OCI-LY1 (cell line): ENCODE data around the gene IL36B.

Experiments
- H2AFZ ChIP-seq: fragments of 200-600 bp; sonication (generic), shearing (Covaris generic); 2 replicates; pipeline ENCODE4 v1.6.0; 2014; ENCODE audit warnings: antibody characterized with exemption, mild to moderate bottlenecking, low read length
- H3F3A ChIP-seq: fragments of 200-600 bp; sonication (generic), shearing (Covaris generic); 2 replicates; pipeline ENCODE4 v1.6.0; 2014; ENCODE audit warnings: mild to moderate bottlenecking, antibody characterized with exemption, low read length, moderate library complexity; ENCODE audit not compliant: insufficient read depth
- H3K27ac ChIP-seq: fragments of 200-600 bp; sonication (generic); 2 replicates; pipeline ENCODE4 v1.5.1; 2014; ENCODE audit warnings: low read length, mixed run types, mild to moderate bottlenecking, low read depth; ENCODE audit not compliant: poor library complexity, severe bottlenecking
- H3K27me3 ChIP-seq: fragments of 200-600 bp; sonication (generic); 2 replicates; pipeline ENCODE4 v1.6.0; 2014; ENCODE audit warnings: antibody characterized with exemption, mild to moderate bottlenecking, low read length, moderate library complexity; ENCODE audit not compliant: insufficient read depth
- H3K36me3 ChIP-seq: fragments of 200-600 bp; sonication (generic); 2 replicates; pipeline ENCODE4 v1.6.1; 2014; ENCODE audit warnings: mild to moderate bottlenecking, antibody characterized with exemption, low read length, moderate library complexity, mixed read lengths; ENCODE audit not compliant: insufficient read depth
- H3K4me1 ChIP-seq: fragments of 200-600 bp; sonication (generic); 2 replicates; pipeline ENCODE4 v1.5.1; 2014; ENCODE audit warnings: mild to moderate bottlenecking, low read length, moderate library complexity; ENCODE audit not compliant: insufficient read depth, severe bottlenecking
- H3K4me2 ChIP-seq: fragments of 200-600 bp; sonication (generic), shearing (Covaris generic); 2 replicates; pipeline ENCODE4 v1.6.1; 2014; ENCODE audit warnings: low read length
- H3K4me3 ChIP-seq: fragments of 200-600 bp; sonication (generic); 2 replicates; pipeline ENCODE4 v1.5.1; 2014; ENCODE audit warnings: low read length, low read depth, mild to moderate bottlenecking, mixed read lengths; ENCODE audit not compliant: poor library complexity, severe bottlenecking
- H3K79me2 ChIP-seq: fragments of 200-600 bp; shearing (Covaris generic); 2 replicates; pipeline ENCODE4 v1.6.1; 2016; ENCODE audit warnings: mixed run types, low read length, mixed read lengths; ENCODE audit not compliant: insufficient read depth
- H3K9ac ChIP-seq: fragments of 200-600 bp; sonication (generic), shearing (Covaris generic); 2 replicates; pipeline ENCODE4 v1.6.1; 2014; ENCODE audit warnings: mild to moderate bottlenecking, low read length, mixed read lengths
- H3K9me2 ChIP-seq: fragments of 200-600 bp; sonication (generic), shearing (Covaris generic); 2 replicates; pipeline ENCODE4 v1.6.1; 2014; ENCODE audit warnings: low read depth, mild to moderate bottlenecking, low read length, mixed read lengths
- H3K9me3 ChIP-seq: fragments of 200-600 bp; shearing (Covaris generic); 2 replicates; pipeline ENCODE4 v1.6.1; 2014; ENCODE audit warnings: low read length, mixed read lengths
- H4K20me1 ChIP-seq: fragments of 200-600 bp; sonication (generic), shearing (Covaris generic); 2 replicates; pipeline ENCODE4 v1.6.0; 2016; ENCODE audit warnings: mild to moderate bottlenecking, low read length; ENCODE audit not compliant: insufficient read depth
- CTCF ChIP-seq: fragments of 200-600 bp; sonication (generic), shearing (Covaris generic); IDR thresholded peaks from 2 replicates; pipeline ENCODE4 v1.5.1; 2017; ENCODE audit warnings: mild to moderate bottlenecking, antibody characterized with exemption, low read length, moderate library complexity, mixed read lengths
- EZH2 ChIP-seq: fragments of 200-600 bp; sonication (generic), shearing (Covaris generic); IDR thresholded peaks from 2 replicates; pipeline ENCODE4 v1.8.0; 2017; ENCODE audit warnings: borderline replicate concordance, mixed run types, mild to moderate bottlenecking, antibody characterized with exemption, low read length, moderate library complexity, mixed read lengths

IL36B gene

GRCh38 chr2:113092864-113093612, 40.4 kb upstream of the IL36B start:
- no peaks in the 10 kb centered on the region for H3K9me3 ChIP-seq
- no peak overlapping the region for H3K4me3 ChIP-seq
- no peaks in the 10 kb centered on the region for H4K20me1 ChIP-seq
- no peaks in the 10 kb centered on the region for H3K4me1 ChIP-seq
- no peak for TF ChIP-seq EZH2
- TF ChIP-seq CTCF = no peak
- no peak overlapping the region for H3K4me2 ChIP-seq
- H3K9me2 ChIP-seq = no peaks in the 10 kb centered on the region
- no peak overlapping the region for H2AFZ ChIP-seq
- H3K36me3 ChIP-seq = no peaks in the 10 kb centered on the region
- H3F3A ChIP-seq = no peaks in the 10 kb centered on the region
- H3K27ac ChIP-seq = no peak overlapping the region
- H3K27me3 ChIP-seq = no peaks in the 10 kb centered on the region
- no peak overlapping the region for H3K9ac ChIP-seq
- H3K79me2 ChIP-seq = no peaks in the 10 kb centered on the region

GRCh38 chr2:113091231-113091896, 38.7 kb upstream of the IL36B start:
- H3K9ac ChIP-seq = no peak overlapping the region
- H3K27me3 ChIP-seq = no peaks in the 10 kb centered on the region; the same call in 1 of the 2 replicates
- no peaks in the 10 kb centered on the region for H3K4me1 ChIP-seq
- no peak overlapping the region for H3K27ac ChIP-seq
- TF ChIP-seq CTCF = no peak
- no peak for TF ChIP-seq EZH2
- H3K4me3 ChIP-seq = no peak overlapping the region
- no peaks in the 10 kb centered on the region for H3K9me2 ChIP-seq
- H3K4me2 ChIP-seq = no peak overlapping the region
- H2AFZ ChIP-seq = no peak overlapping the region
- no peaks in the 10 kb centered on the region for H3F3A ChIP-seq
- H3K36me3 ChIP-seq = no peaks in the 10 kb centered on the region
- no peaks in the 10 kb centered on the region for H3K9me3 ChIP-seq
- no peaks in the 10 kb centered on the region for H4K20me1 ChIP-seq
- H3K79me2 ChIP-seq = no peaks in the 10 kb centered on the region

- Histone ChIP-seq H4K20me1 (no peaks in the 10 kb centered on the region), H3K79me2 (no peaks in the 10 kb centered on the region), H3K9me3 (no peaks in the 10 kb centered on the region), H3K27me3 (no peaks in the 10 kb centered on the region; the same call in 1 of the 2 replicates), H3K9me2 (no peaks in the 10 kb centered on the region), H3K4me2 (no peak overlapping the region), H3K4me1 (no peaks in the 10 kb centered on the region), H3K36me3 (no peaks in the 10 kb centered on the region), H3K9ac (no peak overlapping the region), H3F3A (no peaks in the 10 kb centered on the region), H3K27ac (no peak overlapping the region), H3K4me3 (no peak overlapping the region), H2AFZ (no peak overlapping the region)
- no peak for TF ChIP-seq CTCF
- no peak for TF ChIP-seq EZH2
Observed at GRCh38 chr2:113089916-113090315, 37.2 kb upstream of the IL36B start.
